Measurements from ENCODE around the gene UST.
"Not testable (repeated sequence)": the region's sequence is repeated elsewhere in the genome, so short reads cannot be mapped to it uniquely, and the experiment has no call there.

The UST gene

DNA sequence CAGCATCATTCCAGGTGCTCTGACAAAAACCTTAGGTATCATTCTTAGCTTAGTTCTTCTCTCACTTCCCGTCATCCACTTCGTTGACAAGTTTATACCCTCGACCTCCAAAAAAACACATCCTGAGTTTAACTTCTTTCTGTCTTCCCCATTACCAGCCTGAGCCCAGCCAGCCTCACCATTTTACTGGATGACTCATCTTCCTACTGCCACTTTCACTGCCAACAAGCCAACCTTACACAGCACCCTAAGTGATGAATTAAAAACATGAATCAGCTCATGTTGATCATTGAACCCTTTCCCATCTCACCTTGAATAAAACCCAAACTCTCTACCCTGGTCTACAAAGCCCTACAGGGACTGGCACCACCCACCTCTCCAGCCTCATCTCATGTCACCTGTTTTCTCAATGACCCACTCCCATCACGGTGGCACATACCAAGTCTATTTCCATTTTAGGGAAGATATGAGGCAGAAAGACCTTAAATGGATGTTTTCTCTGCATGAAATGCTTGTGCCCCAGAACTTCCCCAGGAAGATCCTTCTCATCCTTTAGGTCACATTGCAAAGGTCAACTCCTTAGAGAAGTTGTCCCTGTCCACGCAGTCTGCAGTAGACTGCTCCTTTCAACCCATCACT lies 9.9 kb upstream of the UST start:
- no peak for DNase-seq (ENCODE audit: low read depth)

DNA sequence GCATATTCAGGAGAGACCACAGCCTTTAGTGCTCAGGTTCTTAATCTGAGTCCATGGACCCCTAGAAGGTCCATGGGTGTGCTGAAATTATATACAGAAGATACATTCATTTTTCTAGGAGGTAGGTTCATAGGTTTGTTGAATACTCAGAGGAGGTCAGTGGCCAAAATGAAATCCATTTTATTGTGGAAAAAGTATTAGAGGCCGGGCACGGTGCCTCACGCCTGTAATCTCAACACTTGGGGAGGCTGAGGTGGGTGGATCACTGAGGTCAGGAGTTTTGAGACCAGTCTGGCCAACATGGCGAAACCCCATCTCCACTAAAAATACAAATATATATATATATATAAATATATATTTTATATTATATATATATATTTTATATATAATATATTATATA lies 9.0 kb upstream of the UST start:
- no peak for DNase-seq (ENCODE audit: low read depth)

DNA sequence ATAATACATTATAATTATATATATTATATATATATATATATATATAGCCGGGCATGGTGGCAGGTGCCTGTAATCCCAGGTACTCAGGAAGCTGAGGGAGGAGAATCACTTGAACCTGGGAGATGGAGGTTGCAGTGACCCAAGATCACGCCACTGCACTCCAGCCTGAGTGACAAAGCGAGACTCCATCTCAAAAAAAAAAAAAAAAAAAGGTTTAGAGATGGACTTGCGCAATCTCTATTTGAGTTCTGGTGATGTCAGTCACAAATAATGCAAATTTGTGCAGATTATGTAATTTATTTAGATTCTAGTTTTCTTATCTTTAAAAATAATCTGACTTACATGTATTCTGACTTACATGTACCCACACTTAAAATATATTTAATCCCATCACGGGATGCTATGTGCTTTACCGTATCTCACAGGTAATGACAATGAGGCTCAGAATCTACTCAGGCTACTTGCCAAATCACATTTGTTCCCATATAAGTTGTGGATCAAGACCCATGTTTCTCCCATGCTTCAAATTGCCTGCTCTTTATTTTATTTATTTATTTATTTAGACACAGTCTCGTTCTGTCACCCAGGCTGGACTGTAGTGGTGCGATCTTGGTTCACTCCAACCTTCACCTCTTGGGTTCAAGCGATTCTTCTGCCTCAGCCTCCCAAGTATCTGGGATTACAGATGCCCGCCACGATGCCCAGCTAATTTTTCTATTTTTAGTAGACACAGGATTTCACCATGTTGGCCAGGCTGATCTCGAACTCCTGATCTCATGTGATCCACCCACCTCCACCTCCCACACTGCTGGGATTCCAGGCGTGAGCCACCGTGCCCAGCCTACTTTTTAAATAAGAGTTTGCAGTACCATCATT lies 7.6 kb upstream of the UST start:
- no peak for DNase-seq (ENCODE audit: low read depth)

DNA sequence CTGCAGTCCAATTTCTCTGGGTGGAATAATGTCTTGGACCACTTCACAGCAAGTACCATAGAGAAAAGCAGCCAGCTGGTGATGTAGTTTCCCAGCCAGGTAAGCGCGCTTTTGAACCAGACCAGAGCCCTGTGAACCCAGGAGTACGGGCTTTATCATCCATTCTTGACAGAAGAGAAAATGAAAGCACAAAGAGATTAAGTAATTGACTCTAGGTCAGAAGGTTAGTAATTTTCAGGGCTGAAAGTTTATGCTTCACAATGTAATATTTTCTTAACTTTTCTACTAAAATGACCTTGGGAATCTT lies 7.1 kb upstream of the UST start:
- no peak for DNase-seq (ENCODE audit: low read depth)

DNA sequence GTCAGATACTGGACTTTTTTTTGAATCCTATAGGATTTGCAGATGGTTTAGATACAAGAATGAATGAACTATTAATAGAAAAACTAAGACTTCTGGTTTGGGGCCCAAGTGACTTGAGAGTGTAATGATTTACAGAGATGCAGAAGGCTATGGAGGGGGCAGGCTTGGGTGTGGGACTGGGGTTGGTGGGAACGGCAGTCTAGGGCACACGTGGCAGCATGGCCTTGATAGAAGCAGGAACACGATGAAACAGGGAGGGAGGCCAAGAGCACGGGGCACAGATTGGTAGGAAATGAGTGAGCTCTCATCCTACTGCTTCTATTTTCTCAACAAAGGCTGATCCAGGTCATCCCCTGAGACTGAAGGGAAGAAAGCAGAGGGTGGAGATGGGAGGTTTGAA lies 3.4 kb upstream of the UST start:
- DNase-seq (ENCODE audit: low read depth), result no peak

GRCh38 chr6:148745926-148746325 lies 904 bp upstream of the UST start:
- no peak for DNase-seq (ENCODE audit: low read depth)

GRCh38 chr6:148747145-148747470 lies 278 bp downstream of the UST start:
- DNase-seq (ENCODE audit: low read depth), result no peak

- peak; percentile 30 for DNase-seq (ENCODE audit: low read depth)
Measured at GRCh38 chr6:148747471-148748165, 788 bp downstream of the UST start.

- no peak for DNase-seq (ENCODE audit: low read depth)
Measured at GRCh38 chr6:148749674-148750073, 2.8 kb downstream of the UST start.

DNA sequence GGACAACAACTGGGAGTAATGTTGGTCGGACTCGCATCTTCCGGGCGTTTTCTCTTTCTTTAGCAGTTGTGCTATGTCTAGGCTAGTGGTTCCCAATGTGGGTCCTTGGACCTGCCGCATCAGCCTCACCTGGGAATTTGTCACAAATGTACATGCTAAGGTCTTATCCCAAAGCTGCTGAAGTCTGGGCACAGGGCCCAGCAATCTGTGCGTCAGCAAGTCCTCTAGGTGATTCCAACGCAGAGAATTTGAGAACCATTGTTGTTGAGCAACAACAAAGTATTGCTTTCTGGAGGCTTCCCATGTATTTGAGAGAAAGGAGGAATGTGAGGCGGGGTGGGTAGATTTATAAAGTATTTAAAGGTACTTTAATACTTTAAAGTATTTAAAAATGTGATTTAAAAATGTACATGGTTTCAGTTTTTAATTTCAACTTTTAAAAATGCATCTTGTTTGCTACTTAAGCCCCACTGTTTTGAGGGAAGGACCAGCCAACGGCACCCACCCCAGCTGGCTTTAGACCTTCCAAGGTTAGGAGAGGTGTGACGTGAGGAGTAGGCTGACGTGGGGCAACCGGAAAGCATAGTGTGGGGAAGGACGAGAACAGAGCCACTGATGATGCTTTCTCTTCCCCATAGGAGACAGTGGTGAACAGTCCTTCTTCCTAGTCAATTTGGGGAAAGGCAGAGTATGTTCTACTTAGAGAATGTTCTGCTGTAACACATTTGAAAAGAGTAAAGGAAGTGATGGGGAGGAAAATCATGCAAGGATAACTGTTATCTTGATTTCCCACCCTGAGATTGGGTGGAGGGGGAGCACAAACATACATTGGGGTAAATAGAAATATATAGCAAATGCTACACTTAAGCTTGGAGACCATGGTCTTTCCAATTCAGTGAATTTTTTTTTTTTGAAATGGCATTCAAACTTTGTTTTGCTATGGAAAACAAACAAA lies 4.3 kb downstream of the UST start:
- no peak for DNase-seq (ENCODE audit: low read depth)

GRCh38 chr6:148751793-148752170 lies 5.0 kb downstream of the UST start:
- no peak for DNase-seq (ENCODE audit: low read depth)

DNA sequence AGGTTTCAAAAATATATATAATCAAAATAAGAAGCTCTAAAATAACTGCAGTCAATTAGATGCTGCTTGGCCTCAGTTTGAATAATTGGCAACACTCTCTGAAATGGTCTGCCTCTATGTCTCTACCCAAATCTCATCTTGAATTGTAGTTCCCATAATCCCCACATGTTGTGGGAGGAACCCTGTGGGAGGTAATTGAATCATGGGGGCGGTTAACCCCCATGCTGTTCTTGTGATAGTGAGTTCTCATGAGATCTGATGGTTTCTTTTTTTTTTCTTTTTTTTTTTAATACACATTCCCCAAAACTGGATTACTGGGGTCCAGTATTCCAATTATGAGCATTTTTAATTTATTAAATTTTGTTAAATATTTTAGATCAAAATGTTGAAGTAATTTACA lies 8.5 kb downstream of the UST start:
- DNase-seq (ENCODE audit: low read depth), result not testable (repeated sequence)

DNA sequence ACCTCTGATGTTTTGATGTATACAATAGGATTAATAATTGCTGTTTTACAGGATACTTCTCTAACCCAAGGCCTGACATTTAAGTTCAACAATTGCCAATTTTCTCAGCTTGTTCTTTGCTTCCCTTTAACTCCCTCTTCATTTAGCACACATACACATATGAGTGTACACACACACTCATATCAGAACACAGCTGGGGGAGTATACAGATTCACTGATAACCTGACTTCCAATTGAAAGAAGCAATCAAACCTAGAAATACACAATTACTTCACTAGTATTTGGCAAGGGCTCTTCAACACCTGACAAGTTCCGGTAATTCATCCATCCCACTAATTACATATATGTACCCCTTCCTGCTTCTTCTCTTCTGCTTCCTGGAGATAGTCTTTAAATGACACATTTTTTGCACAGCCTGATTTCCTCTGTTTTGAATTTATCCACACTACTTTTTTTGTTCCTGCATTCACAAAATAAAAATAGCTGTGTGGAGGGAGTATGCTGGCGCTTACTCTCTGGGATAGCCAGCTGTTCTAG lies 11.2 kb downstream of the UST start:
- DNase-seq (ENCODE audit: low read depth), result no peak

DNA sequence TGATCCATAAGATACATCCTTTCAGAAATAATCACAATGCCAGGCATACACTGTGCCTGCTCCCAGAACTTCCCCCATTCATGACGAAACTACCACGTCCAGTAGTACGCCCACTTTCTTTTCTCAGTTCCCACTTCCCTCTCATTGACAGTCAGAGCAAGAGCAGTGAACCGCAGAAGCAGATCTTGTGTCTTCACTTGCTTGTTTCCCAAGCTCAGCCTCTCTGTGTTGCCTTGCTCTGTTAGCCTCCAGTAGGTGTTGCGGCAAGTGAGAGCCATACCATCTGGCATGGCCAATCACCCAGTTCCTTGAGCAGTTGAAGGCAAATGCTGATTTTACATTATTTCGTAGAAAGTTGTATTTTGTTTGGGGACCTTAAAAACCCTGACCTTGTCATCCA lies 11.7 kb downstream of the UST start:
- DNase-seq (ENCODE audit: low read depth), result no peak

DNA sequence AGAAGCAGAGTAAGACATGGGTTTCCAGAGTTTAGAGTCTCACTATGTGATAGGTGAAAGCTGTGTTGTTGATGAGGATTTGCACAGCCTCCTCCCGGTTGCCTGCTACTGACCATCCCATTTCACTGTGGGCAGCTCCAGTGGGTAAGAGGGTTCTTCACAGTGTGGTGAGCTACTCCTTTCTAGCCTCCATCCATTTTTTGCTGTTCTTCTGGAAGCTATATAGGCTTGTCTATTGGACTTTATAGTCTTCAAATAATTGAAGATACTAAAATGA lies 13.4 kb downstream of the UST start:
- no peak for DNase-seq (ENCODE audit: low read depth)

DNA sequence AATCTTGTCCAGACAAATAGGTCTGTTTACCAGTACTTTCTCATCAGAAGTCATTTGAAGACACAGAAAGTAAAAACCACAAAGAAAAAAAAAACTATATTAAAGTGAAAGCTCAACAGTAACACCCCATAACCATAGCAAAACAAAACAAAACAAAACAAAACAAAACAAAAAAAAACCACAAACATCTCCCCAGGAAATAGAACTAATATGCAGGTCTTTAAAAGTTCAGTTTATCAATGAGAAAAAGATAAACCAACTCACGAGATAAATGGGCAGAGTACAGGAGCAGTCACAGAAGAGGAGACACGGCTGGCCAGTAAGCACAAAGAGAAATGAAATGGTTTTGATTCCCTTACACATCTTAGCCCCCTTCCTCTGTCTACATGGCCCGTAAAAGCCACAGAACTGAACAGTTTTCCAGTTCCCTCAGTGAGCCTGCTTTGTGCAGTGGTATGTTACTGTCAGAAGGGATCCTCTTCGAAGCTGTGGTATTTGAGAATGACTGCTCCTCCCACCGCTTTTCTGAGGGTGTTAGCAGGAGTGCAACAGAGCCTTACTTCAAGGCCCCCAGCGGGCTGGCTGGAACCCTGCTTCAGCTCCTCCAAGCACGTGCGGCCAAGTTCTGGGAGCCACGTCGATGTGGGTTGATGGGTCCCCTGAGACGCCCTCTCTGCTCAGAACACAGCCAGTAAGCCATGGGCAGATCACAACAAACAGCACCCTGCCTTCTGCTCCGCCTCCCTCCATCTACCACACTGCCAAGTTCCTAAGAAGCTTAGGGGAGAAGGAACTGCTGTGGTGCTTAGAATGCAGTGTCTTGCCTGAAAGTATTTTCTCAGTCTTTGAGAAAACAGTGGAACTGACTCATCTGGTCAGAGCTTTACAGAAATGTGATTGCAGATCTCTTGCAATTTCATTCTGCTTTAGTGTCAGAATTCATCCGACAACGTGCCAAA lies 14.0 kb downstream of the UST start:
- DNase-seq (ENCODE audit: low read depth), result no peak

DNA sequence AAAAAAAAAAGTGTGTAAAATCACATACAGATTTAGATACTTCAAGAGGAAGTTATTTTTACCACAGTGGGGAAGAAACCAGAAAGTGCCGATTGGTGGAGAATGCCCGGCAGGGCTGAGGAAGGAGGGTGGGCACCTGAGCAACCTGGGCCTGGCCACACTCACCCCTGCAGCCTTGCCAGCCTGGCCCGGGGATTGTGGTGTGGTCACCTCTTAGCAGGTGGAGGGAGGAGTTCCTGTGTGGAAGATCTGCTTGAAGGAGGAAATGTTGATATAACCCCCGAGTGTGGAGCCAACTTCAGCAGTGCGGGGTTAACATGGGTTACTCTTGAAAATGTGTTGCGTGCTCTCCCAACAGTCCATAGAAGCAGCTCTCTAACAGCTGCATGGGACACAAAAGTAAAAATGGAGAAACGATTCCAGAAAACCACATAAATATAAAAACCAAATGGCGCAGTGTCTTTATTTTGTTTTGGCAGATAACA lies 14.7 kb downstream of the UST start:
- peak; percentile 20 for DNase-seq (ENCODE audit: low read depth)

DNA sequence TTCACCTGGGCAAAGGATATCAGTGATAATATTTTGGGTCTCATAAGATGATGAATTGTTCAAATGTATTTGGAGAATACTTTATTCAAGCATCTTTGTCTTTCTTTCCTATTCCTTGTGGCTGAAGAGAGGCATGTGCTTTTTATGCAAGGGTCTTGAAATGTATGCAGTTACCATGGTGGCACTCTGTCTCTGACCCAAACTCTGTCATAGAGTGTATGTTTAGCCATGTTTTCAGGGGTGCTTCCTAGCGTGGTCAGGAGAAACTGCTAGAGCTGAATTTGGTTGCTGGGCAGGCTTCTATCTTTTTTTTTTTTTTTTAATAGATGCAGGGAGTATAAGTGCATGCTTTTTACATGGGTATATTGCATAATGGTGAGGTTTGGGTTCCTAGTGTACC lies 15.4 kb downstream of the UST start:
- DNase-seq (ENCODE audit: low read depth), result no peak

GRCh38 chr6:148764259-148765020 lies 17.6 kb downstream of the UST start:
- not testable (repeated sequence) for DNase-seq (ENCODE audit: low read depth)
